ENCODE results near the gene DDOST. TPM values are rescaled to one million over a fixed set of nuclear protein-coding genes. Genes with fewer than 3 reads are reported as not detected.

Gene DDOST
- total RNA-seq, 1 donor, result 183 TPM

DNA sequence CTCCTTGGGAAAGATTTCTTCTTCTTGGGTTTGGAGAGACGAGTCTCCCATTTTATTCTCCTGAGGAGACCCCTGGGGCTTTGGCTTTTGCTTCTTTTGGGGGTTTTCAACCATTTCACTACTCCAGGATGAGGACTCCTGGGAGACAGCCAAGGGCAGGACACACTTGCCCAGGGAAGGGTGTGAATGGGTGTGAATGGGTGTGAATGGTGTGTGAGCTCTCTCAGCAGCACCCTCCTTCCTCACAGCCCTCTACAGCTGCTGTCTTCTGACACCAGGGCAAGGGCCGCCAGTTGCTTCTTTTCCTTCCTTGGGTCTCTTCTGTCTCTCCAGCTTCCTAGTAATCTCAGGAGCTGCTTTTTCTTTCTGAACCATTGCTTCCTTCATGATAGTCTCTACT is 32.5 kb upstream of the DDOST start:
- TF ChIP-seq, protein P1, sequence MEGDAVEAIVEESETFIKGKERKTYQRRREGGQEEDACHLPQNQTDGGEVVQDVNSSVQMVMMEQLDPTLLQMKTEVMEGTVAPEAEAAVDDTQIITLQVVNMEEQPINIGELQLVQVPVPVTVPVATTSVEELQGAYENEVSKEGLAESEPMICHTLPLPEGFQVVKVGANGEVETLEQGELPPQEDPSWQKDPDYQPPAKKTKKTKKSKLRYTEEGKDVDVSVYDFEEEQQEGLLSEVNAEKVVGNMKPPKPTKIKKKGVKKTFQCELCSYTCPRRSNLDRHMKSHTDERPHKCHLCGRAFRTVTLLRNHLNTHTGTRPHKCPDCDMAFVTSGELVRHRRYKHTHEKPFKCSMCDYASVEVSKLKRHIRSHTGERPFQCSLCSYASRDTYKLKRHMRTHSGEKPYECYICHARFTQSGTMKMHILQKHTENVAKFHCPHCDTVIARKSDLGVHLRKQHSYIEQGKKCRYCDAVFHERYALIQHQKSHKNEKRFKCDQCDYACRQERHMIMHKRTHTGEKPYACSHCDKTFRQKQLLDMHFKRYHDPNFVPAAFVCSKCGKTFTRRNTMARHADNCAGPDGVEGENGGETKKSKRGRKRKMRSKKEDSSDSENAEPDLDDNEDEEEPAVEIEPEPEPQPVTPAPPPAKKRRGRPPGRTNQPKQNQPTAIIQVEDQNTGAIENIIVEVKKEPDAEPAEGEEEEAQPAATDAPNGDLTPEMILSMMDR (IDR thresholded peaks at IDR 0.05; ENCODE audit: insufficient read depth, low read length), result no peak
- no peak for DNase-seq (ENCODE audit: low read depth)

DNA sequence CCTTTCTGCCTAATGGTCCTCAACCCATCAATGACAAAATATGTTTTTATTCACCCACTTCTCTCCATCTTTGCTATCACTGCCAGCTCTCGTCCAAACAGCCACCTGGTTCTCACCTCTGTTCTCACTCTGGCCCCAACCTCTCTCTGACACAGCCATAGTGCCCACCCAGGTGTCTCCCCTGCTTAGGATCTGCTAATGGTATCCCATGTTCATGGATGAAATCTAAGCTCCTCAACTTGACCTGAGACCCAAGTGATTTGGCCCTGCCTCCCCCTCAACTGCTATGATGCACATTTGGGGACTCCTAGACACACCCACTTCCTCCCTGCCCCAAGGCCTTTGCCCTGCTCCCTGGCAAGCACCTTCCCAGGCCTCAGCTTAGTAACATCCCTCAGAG is 30.7 kb upstream of the DDOST start:
- TF ChIP-seq, protein P1 (IDR thresholded peaks at IDR 0.05; ENCODE audit: insufficient read depth, low read length), result no peak
- no peak for DNase-seq (ENCODE audit: low read depth)
- no peak overlapping the region for H3K4me3 ChIP-seq (ENCODE audit: low read depth, low read length)

More for the DNA sequence above, 32.5 kb upstream of the DDOST start:
- H3K4me3 ChIP-seq (ENCODE audit: low read depth, low read length), result no peak overlapping the region

DNA sequence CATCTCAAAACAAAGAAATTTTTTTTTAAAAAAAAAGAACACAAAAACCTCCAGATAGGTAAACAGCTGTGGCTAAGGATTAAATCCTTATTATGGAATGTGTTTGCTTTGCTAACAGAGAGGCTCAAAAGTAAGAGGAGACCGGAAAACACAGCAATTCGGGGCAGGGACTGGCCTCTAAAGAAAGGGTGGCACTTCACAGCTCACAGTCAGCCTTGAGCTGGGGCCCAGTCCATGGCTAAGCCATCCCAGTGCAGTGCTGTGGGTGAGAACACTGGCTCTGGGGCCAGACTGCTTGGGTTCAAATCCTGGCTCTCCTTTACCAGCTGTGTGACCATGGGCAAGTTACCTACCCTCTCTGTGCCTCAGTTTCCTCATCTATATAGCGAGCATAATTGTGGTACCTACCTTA is 28.5 kb upstream of the DDOST start:
- DNase-seq (ENCODE audit: low read depth), result no peak
- TF ChIP-seq, protein P1 (IDR thresholded peaks at IDR 0.05; ENCODE audit: insufficient read depth, low read length), result no peak
- H3K4me3 ChIP-seq (ENCODE audit: low read depth, low read length), result no peak overlapping the region

DNA sequence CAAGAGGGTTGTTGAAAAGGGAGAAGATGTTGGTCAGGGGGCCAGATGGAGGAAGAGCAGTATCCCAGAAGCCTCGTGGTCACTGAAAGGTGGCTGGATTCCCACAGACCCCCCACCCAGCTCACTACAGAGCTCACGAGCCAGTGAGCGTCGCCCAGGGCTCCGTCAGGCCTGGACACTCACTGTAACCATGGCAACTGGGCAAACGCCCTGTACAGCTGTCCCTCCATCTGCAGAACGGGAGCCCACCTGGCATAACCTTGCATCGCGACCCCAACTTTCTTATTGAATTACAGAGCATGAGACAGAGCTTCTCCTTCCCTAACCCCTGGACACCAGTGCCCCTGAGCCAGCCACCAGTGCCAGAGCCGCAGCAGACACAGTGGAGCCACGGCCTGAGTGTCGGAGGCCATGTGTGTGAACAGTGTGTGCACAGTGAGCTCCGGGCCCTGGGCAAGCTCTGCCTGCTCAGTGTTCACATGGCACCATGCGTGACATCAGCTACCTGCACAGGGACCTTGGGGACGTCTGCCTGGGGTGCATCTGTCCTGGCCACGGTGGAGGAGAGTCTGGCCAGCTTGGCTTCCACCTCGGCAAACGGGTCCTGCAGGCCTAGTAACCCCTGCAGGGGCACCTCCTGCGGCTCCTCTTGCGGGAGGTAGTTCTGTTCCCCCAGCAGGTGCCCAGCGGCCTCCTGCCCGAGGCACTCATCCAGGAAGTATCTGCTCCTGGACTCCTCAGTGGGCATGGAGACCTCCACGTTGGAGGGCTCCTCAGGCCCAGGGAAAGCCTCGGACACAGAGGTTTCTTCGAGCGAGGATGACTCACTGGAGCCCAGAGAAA is 25.9 kb upstream of the DDOST start:
- TF ChIP-seq, protein P1 (IDR thresholded peaks at IDR 0.05; ENCODE audit: insufficient read depth, low read length), result no peak
- no peak for DNase-seq (ENCODE audit: low read depth)
- H3K4me3 ChIP-seq (ENCODE audit: low read depth, low read length), result no peak overlapping the region

DNA sequence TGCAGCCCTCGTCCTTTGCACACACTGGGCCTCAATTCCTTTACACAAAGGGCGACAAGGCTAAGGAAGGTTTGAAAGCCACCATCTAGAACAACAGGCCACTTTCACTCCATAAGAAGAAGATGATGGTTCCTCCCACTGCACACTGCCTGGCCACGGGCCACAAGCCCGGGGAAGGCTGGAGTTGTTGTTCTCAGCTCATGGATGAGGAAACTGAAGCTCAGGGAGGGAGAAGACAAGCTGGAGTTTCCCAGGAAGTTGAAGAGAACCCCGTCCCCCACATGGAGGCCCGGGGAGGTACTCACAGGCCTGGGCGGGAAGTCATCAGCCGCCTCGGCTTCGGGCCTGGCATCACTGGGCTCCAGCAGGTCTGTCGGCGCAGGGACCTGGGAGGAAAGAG is 24.6 kb upstream of the DDOST start:
- no peak for DNase-seq (ENCODE audit: low read depth)
- TF ChIP-seq, protein P1 (IDR thresholded peaks at IDR 0.05; ENCODE audit: insufficient read depth, low read length), result no peak
- H3K4me3 ChIP-seq (ENCODE audit: low read depth, low read length), result no peak overlapping the region

DNA sequence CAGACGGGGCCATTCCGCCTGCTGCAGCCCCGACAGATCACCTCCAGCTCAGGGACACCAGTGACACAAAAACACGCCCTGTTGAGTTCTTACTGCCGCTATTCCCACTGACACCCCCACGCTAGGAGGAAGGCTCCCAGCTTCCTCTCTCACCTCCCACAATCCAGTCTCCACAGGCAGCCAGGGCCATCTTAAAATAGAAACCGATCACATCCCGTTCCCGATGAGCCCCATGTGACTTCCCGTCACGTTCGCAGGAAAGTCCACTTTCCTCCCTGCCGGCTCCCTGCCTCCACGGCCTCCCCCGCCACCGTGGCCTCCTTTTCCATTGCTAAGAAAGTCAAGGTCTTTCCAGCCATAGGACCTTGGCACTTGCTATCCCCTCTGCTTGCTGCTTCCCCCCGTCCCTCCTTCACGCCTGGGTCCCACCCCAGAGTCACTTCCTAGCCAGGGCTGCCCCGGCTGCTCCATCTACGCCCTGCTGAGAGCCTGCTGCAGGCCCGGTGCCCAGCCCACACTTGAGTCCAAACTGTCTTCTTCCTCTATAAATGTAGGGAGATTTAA is 24.0 kb upstream of the DDOST start:
- TF ChIP-seq, protein P1 (IDR thresholded peaks at IDR 0.05; ENCODE audit: insufficient read depth, low read length), result no peak
- no peak for DNase-seq (ENCODE audit: low read depth)
- H3K4me3 ChIP-seq (ENCODE audit: low read depth, low read length), result no peak overlapping the region
